Urinary bladder (tissue), 4 donors: ENCODE results near the gene PLCH1. TPM values are rescaled to one million over a fixed set of nuclear protein-coding genes. Genes with fewer than 3 reads are reported as not detected.

ENCODE experiments used
- DNase-seq: peaks from one replicate; pipeline ENCODE4 v3.0.0-alpha.2; 2015; ENCODE audit errors: extremely low spot score
- H3K27ac ChIP-seq: one replicate; pipeline ENCODE4 v1.5.1; 2013; ENCODE audit warnings: low read depth, mild to moderate bottlenecking, moderate library complexity
- H3K36me3 ChIP-seq: one replicate; pipeline ENCODE4 v1.6.1; 2013; ENCODE audit warnings: mild to moderate bottlenecking, moderate library complexity; ENCODE audit not compliant: insufficient read depth
- H3K4me1 ChIP-seq: one replicate; pipeline ENCODE4 v1.6.1; 2013; ENCODE audit warnings: mild to moderate bottlenecking, moderate library complexity; ENCODE audit not compliant: insufficient read depth
- H3K4me3 ChIP-seq: one replicate; pipeline ENCODE4 v1.5.1; 2013; ENCODE audit warnings: low read depth, low read length
- WGBS: extraction: QIAGEN DNeasy Blood & Tissue Kit; methylation state at CpG from one replicate; pipeline ENCODE4 v1.1.7; 2013; 5-methylcytosine and 5-hydroxymethylcytosine counted together
- polyA plus RNA-seq: library from polyadenylated mRNA; stranded (reverse); fragments of 200-250 nt; gene quantifications from one replicate; pipeline ENCODE4 v1.2.3, GENCODE V29; 2013
- total RNA-seq: library from RNA; depleted of rRNA; stranded (reverse); fragments of >200 nt; gene quantifications from one replicate; pipeline ENCODE4 v1.2.3, GENCODE V29; 2014
- donor health status: healthy with polysubstance abuse.
- donor health status: healthy.

Gene PLCH1
- total and polyA plus RNA-seq, 2 donors = 0.27 to 3.2 TPM

- H3K4me3 ChIP-seq = no peak overlapping the region
- no peak overlapping the region for H3K27ac ChIP-seq
- WGBS = 88% methylated on average over 5 of the region's 5 CpGs
- DNase-seq = no peak
- H3K36me3 ChIP-seq = no peaks in the 10 kb centered on the region
- no peaks in the 10 kb centered on the region for H3K4me1 ChIP-seq
Measured at GRCh38 chr3:155369244-155369643, 375.6 kb downstream of the PLCH1 start.

DNA sequence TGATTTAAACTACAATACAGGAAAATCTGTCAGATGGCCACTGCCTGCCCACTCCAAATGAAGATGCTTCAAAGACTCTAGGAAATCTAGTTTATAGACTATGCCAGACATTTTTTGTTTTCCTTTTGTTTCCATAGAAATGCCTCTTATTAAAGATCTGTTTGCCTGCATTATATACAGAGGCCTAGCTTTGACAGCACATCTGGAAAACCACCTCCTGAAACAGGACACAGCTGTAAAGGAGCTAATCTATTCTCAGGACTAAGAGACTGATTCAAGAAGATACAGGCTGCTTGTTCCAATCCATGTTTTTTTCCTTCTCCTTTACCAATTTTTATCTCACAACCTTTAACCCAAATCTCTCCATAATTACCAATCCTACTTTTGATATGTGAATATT is 376.1 kb downstream of the PLCH1 start:
- Histone ChIP-seq H3K36me3 (no peaks in the 10 kb centered on the region), H3K27ac (no peak overlapping the region), H3K4me3 (no peak overlapping the region), H3K4me1 (no peaks in the 10 kb centered on the region)
- DNase-seq = no peak

DNA sequence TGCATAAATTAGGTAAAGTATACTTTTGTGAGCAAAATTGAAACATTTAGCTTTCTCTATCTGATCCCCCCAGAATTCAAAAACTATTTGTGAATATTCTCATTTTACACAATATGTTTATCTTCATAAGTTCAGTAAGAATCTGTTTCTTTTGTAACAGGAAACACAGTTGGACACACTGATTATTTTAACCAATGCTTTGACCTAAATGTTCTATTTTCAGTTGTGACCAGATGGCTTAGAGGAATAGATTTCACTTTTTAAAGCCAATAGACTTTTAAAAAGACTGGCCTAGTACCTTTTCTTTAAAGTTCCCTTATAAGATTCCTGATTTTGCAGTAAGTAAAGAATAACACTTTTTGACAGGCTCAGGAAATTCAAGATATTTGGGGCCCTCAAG is 377.4 kb downstream of the PLCH1 start:
- Histone ChIP-seq H3K27ac (no peak overlapping the region), H3K4me1 (no peaks in the 10 kb centered on the region), H3K36me3 (no peaks in the 10 kb centered on the region), H3K4me3 (no peak overlapping the region)
- DNase-seq = no peak

- H3K4me1 ChIP-seq = no peaks in the 10 kb centered on the region
- H3K4me3 ChIP-seq = no peak overlapping the region
- 42% methylated on average over 1 of the region's 1 CpG for WGBS
- H3K36me3 ChIP-seq = no peaks in the 10 kb centered on the region
- DNase-seq = no peak
- H3K27ac ChIP-seq = no peak overlapping the region
Measured at GRCh38 chr3:155365178-155365783, 379.6 kb downstream of the PLCH1 start.

DNA sequence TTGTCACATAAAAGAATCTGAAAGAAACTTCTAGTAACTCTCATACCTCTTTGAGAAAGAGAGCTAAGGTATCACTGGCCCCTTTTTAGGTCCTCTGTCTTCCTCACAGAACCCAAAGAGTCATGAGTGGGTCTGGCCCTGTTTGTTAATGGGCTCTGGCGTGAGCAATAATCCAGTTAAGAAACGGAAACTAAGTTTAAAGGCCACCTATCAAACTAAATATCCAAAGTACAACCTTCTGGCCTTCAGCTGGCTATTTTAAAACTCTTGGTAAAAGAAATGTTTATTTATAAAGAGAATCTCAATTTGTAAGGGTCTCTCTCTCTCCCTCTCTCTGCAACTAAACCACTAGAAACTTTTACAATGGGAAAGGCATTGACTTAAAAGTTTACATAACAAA is 380.4 kb downstream of the PLCH1 start:
- WGBS = 72% methylated on average over 2 of the region's 2 CpGs
- Histone ChIP-seq H3K4me1 (no peaks in the 10 kb centered on the region), H3K36me3 (no peaks in the 10 kb centered on the region), H3K27ac (no peak overlapping the region), H3K4me3 (no peak overlapping the region)
- DNase-seq = no peak

DNA sequence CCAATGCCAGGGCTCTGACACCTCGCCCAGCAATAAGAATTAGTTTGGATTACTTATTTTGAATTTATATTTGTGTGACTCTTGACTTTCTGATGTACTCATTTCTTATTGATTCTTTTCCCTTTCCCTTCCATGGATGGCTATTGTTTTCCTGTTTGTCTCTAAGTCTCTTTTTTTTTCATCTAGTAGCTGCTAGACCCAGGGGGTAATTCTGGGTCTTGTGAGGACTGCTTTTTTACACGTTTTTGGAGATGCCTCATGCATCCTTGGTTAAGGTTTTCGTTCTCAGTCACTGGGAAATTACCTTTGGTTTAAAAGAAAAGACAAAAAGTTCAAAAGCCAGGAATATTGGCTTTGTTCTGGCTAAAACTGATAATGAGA is 381.2 kb downstream of the PLCH1 start:
- Histone ChIP-seq H3K4me1 (no peaks in the 10 kb centered on the region), H3K27ac (no peak overlapping the region), H3K36me3 (no peaks in the 10 kb centered on the region), H3K4me3 (no peak overlapping the region)
- no peak for DNase-seq
- 65% methylated on average over 3 of the region's 3 CpGs for WGBS

DNA sequence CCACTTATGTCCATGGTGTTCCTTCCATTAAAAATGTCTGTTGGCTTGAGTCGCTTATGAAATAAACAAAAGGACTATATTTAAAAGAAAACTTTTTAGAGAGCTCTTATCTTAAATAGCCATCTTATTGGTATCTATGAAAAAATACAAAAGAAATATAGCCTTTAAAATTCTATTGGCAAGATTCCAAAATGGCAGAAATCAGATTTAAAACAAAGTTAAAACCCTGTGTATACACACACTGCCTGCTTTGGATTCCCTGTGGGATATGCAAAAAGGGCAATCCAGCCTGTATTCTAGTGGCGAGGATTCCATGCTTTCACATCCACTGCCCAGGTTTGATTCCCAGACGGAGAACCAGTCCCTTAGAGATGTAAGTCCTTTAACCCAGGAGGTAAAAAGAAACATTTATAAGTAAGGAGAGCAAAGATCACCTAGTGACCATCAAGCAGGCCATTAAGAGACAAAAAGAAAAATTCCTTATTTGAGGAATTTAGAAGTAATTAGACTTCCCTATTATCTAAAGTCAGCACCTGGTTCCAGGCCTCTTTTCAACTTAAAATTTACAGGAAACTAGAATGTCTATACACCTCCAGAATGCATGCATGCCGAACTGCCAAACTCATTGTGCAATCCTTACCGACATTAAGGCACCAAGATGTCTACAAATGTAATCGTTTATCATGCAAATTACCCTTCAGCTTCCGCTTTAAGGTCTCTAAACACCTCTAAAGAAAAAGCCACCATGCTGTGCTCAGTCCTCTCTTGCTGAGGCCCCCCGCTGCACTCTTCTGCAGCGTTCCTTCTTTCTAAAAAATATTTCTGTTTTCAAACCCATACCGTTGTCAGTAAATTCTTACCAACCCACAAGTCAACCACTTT is 381.8 kb downstream of the PLCH1 start:
- Histone ChIP-seq H3K36me3 (no peaks in the 10 kb centered on the region), H3K4me1 (no peaks in the 10 kb centered on the region), H3K27ac (no peak overlapping the region), H3K4me3 (no peak overlapping the region)
- 57% methylated on average over 10 of the region's 10 CpGs for WGBS
- no peak for DNase-seq

DNA sequence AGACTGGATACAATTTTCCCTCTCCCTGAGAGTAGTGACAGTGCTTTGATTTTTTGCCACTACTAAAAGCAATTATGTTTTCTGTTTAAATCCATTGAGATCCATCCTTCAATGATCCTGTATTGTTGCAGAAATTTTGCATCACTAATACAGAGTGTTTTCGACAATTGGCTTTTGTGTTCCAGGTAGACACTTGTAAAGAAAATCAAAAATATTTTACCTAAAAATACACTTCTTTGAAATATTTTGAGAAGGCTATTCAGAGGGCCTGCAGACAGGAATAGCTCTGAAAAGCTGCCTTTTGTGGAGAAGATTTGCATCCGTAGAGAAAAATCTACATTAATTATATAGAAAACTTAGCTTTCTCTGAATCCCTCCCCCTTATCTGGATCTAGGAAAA is 384.6 kb downstream of the PLCH1 start:
- no peaks in the 10 kb centered on the region for H3K36me3 ChIP-seq
- 85% methylated on average over 2 of the region's 2 CpGs for WGBS
- H3K27ac ChIP-seq = no peak overlapping the region
- H3K4me3 ChIP-seq = no peak overlapping the region
- no peaks in the 10 kb centered on the region for H3K4me1 ChIP-seq
- DNase-seq = no peak

GRCh38 chr3:155356594-155357370 is 388.1 kb downstream of the PLCH1 start:
- DNase-seq = no peak
- no peaks in the 10 kb centered on the region for H3K36me3 ChIP-seq
- 63% methylated on average over 7 of the region's 7 CpGs for WGBS
- H3K27ac ChIP-seq = no peak overlapping the region
- H3K4me1 ChIP-seq = no peaks in the 10 kb centered on the region
- H3K4me3 ChIP-seq = no peak overlapping the region

- H3K27ac ChIP-seq = no peak overlapping the region
- DNase-seq = no peak
Measured at GRCh38 chr3:155354658-155355057, 390.2 kb downstream of the PLCH1 start.

DNA sequence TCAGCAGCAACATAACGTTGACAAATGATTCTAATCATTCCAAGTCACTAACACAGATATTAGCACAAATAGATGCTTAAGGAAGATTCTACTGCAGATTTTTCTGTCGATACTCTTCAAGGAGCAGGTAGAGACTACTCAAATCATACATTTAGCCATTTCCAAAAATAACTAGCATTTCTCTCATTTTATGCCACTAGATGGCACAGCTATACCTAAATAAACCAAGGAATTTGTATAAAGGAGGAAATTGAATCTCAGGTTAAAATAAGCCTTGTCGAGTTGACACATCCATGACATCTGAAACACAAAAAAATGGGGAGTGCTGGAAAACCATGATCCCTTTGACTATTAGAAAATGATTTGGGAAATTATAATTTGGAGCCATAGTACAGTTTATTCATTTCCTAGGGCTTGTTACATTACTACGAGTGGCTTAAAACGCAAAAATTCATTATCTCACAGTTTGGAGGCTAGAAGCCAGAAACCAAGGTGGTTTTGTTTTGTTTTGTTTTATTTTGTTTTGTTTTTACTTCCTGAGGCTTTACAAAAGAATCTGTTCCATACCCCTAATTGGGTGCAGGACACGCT is 391.9 kb downstream of the PLCH1 start:
- Histone ChIP-seq H3K4me1 (no peaks in the 10 kb centered on the region), H3K27ac (no peak overlapping the region), H3K4me3 (no peak overlapping the region), H3K36me3 (no peaks in the 10 kb centered on the region)
- no peak for DNase-seq
- WGBS = 56% methylated on average over 6 of the region's 6 CpGs

More at GRCh38 chr3:155354658-155355057, 390.2 kb downstream of the PLCH1 start:
- Histone ChIP-seq H3K4me1 (no peaks in the 10 kb centered on the region), H3K4me3 (no peak overlapping the region), H3K36me3 (no peaks in the 10 kb centered on the region)

GRCh38 chr3:155350571-155350970 is 394.3 kb downstream of the PLCH1 start:
- Histone ChIP-seq H3K4me3 (no peak overlapping the region), H3K4me1 (no peaks in the 10 kb centered on the region), H3K36me3 (no peaks in the 10 kb centered on the region), H3K27ac (no peak overlapping the region)
- no peak for DNase-seq
- 80% methylated on average over 1 of the region's 1 CpG for WGBS

GRCh38 chr3:155347901-155348300 is 397.0 kb downstream of the PLCH1 start:
- H3K4me1 ChIP-seq = no peaks in the 10 kb centered on the region
- H3K36me3 ChIP-seq = no peaks in the 10 kb centered on the region
- WGBS = 84% methylated on average over 1 of the region's 1 CpG
- no peak for DNase-seq
- H3K27ac ChIP-seq = no peak overlapping the region
- no peak overlapping the region for H3K4me3 ChIP-seq
